H4 (cell line): ENCODE measurements around the gene THSD7A. TPM values are rescaled to one million over a fixed set of nuclear protein-coding genes. Genes with fewer than 3 reads are reported as not detected.
A peak's percentile ranks its signal among the peaks of the same experiment; 100 is the strongest.

ENCODE experiments used
- DNase-seq: peaks from one replicate; pipeline ENCODE4 v3.0.0-alpha.2; 2015; ENCODE audit warnings: low spot score
- total RNA-seq: library from RNA; depleted of rRNA; stranded (reverse); fragments of >200 nt; shearing (Covaris generic); gene quantifications from 2 replicates; pipeline ENCODE4 v1.2.3, GENCODE V29; 2014

Gene THSD7A
- total RNA-seq, 1 experiment from 2014 or later = 0.41 TPM

- DNase-seq = no peak
Measured at GRCh38 chr7:11817111-11817740, 14.8 kb downstream of the THSD7A start.

- no peak for DNase-seq
Measured at GRCh38 chr7:11811709-11812108, 20.3 kb downstream of the THSD7A start.

GRCh38 chr7:11810043-11810625 is 21.9 kb downstream of the THSD7A start:
- DNase-seq = no peak

- no peak for DNase-seq
Measured at GRCh38 chr7:11807000-11807399, 25.0 kb downstream of the THSD7A start.

GRCh38 chr7:11804621-11805020 is 27.4 kb downstream of the THSD7A start:
- no peak for DNase-seq

GRCh38 chr7:11795231-11795630 is 36.8 kb downstream of the THSD7A start:
- no peak for DNase-seq

- DNase-seq = no peak
Measured at GRCh38 chr7:11792166-11792565, 39.8 kb downstream of the THSD7A start.

- no peak for DNase-seq
Measured at GRCh38 chr7:11788568-11788967, 43.4 kb downstream of the THSD7A start.

GRCh38 chr7:11787534-11787933 is 44.5 kb downstream of the THSD7A start:
- DNase-seq = no peak

GRCh38 chr7:11786186-11786585 is 45.8 kb downstream of the THSD7A start:
- DNase-seq = peak; percentile 68

- DNase-seq = no peak
Measured at GRCh38 chr7:11784769-11785536, 47.0 kb downstream of the THSD7A start.

- no peak for DNase-seq
Measured at GRCh38 chr7:11779864-11780674, 51.9 kb downstream of the THSD7A start.

- DNase-seq = no peak
Measured at GRCh38 chr7:11776039-11776438, 56.0 kb downstream of the THSD7A start.

GRCh38 chr7:11775401-11775800 is 56.6 kb downstream of the THSD7A start:
- DNase-seq = no peak

GRCh38 chr7:11768263-11768662 is 63.7 kb downstream of the THSD7A start:
- DNase-seq = no peak

GRCh38 chr7:11767148-11767547 is 64.8 kb downstream of the THSD7A start:
- no peak for DNase-seq

GRCh38 chr7:11760372-11760771 is 71.6 kb downstream of the THSD7A start:
- DNase-seq = peak; percentile 92

- peak; percentile 53 for DNase-seq
Measured at GRCh38 chr7:11758627-11759111, 73.3 kb downstream of the THSD7A start.

- no peak for DNase-seq
Measured at GRCh38 chr7:11757153-11757552, 74.8 kb downstream of the THSD7A start.

GRCh38 chr7:11754933-11755332 is 77.1 kb downstream of the THSD7A start:
- DNase-seq = no peak

- DNase-seq = no peak
Measured at GRCh38 chr7:11754123-11754522, 77.9 kb downstream of the THSD7A start.

GRCh38 chr7:11753433-11753832 is 78.6 kb downstream of the THSD7A start:
- no peak for DNase-seq
